GM12878 (cell line): ENCODE results near the gene DARS1. TPM values are rescaled to one million over a fixed set of nuclear protein-coding genes. Genes with fewer than 3 reads are reported as not detected.

ENCODE experiments used
- EED ChIP-seq: sonication (generic); IDR thresholded peaks from 2 replicates; pipeline ENCODE4 v1.6.1; 2016; ENCODE audit warnings: antibody characterized with exemption, low read depth
- HCFC1 ChIP-seq: fragments of 150-350 bp; IDR thresholded peaks from 2 replicates; pipeline ENCODE4 v1.6.1; 2014; ENCODE audit warnings: low read length
- HDAC6 ChIP-seq: fragments of 200-600 bp; sonication (generic); IDR thresholded peaks from one replicate; pipeline ENCODE4 v1.8.0; 2017; ENCODE audit warnings: antibody characterized with exemption; ENCODE audit not compliant: unreplicated experiment
- KLF5 ChIP-seq: fragments of 450-650 bp; IDR thresholded peaks from 2 replicates; pipeline ENCODE4 v1.6.1; 2014; ENCODE audit warnings: mild to moderate bottlenecking; ENCODE audit not compliant: partially characterized antibody
- MEF2B ChIP-seq: fragments of 450-650 bp; IDR thresholded peaks from 2 replicates; pipeline ENCODE4 v1.6.1; 2018; ENCODE audit warnings: mild to moderate bottlenecking, moderate library complexity; ENCODE audit not compliant: partially characterized antibody, poor library complexity, severe bottlenecking
- MXI1 ChIP-seq: fragments of 150-350 bp; IDR thresholded peaks from 2 replicates; pipeline ENCODE4 v1.6.1; 2011; ENCODE audit warnings: low read depth, mild to moderate bottlenecking, inconsistent platforms, low read length, improper control_type of control experiment
- NR2F1 ChIP-seq: fragments of 450-650 bp; conservative IDR thresholded peaks from 2 replicates; pipeline ENCODE4 v1.6.1; 2017; ENCODE audit warnings: mild to moderate bottlenecking
- RBBP5 ChIP-seq: fragments of 200-600 bp; sonication (generic); conservative IDR thresholded peaks from 2 replicates; pipeline ENCODE4 v1.6.1; 2016
- SPI1 ChIP-seq: IDR thresholded peaks from 2 replicates; pipeline ENCODE4 v1.6.1; 2011; ENCODE audit warnings: low read depth, mild to moderate bottlenecking, low read length, moderate library complexity, borderline replicate concordance; ENCODE audit not compliant: insufficient read depth
- STAT1 ChIP-seq: fragments of 450-650 bp; conservative IDR thresholded peaks from 2 replicates; pipeline ENCODE4 v1.6.1; 2014; ENCODE audit warnings: antibody characterized with exemption, mild to moderate bottlenecking
- SUZ12 ChIP-seq: fragments of 200-600 bp; sonication (generic); IDR thresholded peaks from one replicate; pipeline ENCODE4 v1.6.1; 2018; ENCODE audit warnings: antibody characterized with exemption, mild to moderate bottlenecking; ENCODE audit not compliant: unreplicated experiment
- TARDBP ChIP-seq: IDR thresholded peaks from 2 replicates; pipeline ENCODE4 v1.6.1; 2016; ENCODE audit warnings: borderline replicate concordance
- YY1 ChIP-seq: IDR thresholded peaks from 2 replicates; pipeline ENCODE4 v1.6.1; 2011; ENCODE audit warnings: low read depth, mild to moderate bottlenecking, low read length
- polyA plus RNA-seq, 11 experiments: library from polyadenylated mRNA; depleted of rRNA in 4 of 11; unstranded in 6 of 11; stranded (reverse) in 5 of 11; fragments of >200 nt; fragmentation: Nextera tagmentation in 4 of 11; fragmentation: Illumina TruSeq in 1 of 11; extraction: Ambion mirVana in 4 of 11; extraction: Trizol in 1 of 11; gene quantifications; 1 replicate in 1 of 11; 2 replicates in 10 of 11; pipeline versions ENCODE4 v1.2.1 to v1.2.3, GENCODE V29; 2011 to 2016; ENCODE audit warnings: inconsistent platforms in 2 of 11, missing spikeins in 2 of 11, low read depth in 1 of 11
- total RNA-seq, 4 experiments: library from RNA; depleted of rRNA in 3 of 4; stranded (reverse); fragments of >200 nt in 3 of 4; fragmentation: Illumina TruSeq in 1 of 4; extraction: Trizol in 1 of 4; gene quantifications; 2 replicates each; pipeline versions ENCODE4 v1.2.1 to v1.2.3, GENCODE V29; 2013 to 2021
- TF ChIP-seq, protein P1 (sequence below): IDR thresholded peaks from 2 replicates; pipeline ENCODE4 v1.6.1; 2011; ENCODE audit warnings: borderline replicate concordance, low read depth, mild to moderate bottlenecking, moderate library complexity, low read length; ENCODE audit not compliant: insufficient read depth, poor library complexity, severe bottlenecking
- TF ChIP-seq, protein P2 (sequence below): IDR thresholded peaks from 2 replicates; pipeline ENCODE4 v1.6.1; 2012; ENCODE audit warnings: low read depth, low read length, improper control_type of control experiment
- TF ChIP-seq, protein P3 (sequence below): IDR thresholded peaks from 2 replicates; pipeline ENCODE4 v1.6.1; 2012; ENCODE audit warnings: low read depth, low read length, improper control_type of control experiment
- TF ChIP-seq, protein P4 (sequence below): fragments of 150-350 bp; IDR thresholded peaks from 2 replicates; pipeline ENCODE4 v1.6.1; 2016; ENCODE audit warnings: low read depth, low read length
- TF ChIP-seq, protein P5 (sequence below): IDR thresholded peaks from 2 replicates; pipeline ENCODE4 v1.6.1; 2012; ENCODE audit warnings: mild to moderate bottlenecking, low read depth, low read length
- TF ChIP-seq, protein P6 (sequence below): IDR thresholded peaks from 2 replicates; pipeline ENCODE4 v1.6.1; 2011; ENCODE audit warnings: borderline replicate concordance, low read depth, mild to moderate bottlenecking, moderate library complexity, mixed read lengths, low read length; ENCODE audit not compliant: insufficient read depth; ENCODE audit errors: extremely low read length

DARS1 gene
- total and polyA plus RNA-seq, 10 of the 15 experiments (the other 5 are each of a cell fraction or from before 2014, with no cell fraction given) = 91.0 to 387 (median 137) TPM

DNA sequence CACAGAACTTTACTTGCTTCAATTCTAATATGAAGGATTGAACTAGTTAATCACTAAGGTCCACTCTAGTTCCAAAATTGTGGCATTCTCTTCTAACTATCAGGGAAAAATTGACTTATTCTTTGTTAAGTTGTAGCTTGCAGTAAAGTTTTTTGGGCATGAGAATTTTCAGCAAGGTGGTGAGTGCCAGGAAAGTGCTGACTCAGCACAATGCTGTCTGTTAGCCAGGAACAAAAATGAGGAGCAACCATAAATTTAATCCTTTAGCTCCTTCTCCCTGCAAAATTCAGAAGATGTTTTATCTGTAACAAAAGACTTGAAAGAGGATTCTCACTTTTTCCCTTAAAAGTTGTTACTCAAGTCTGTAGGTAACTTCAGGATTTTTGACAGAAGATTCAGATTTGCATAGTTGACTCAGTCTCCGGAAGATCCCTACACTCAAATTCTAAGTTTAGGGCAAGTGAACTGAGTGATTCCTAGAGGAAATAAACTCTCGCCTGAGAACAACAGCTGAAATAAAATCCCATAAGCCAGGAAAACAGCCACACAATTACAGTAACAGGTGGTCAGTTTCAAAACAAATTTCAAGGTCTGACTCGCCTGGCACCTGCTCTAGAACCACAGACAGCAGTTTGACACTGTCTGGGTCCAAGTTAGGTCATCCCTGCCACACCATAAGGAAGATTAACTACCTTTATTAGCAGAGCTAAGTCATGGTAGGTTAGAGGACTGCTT lies 20.2 kb upstream of the DARS1 start (continued):
- TF ChIP-seq, protein P1, sequence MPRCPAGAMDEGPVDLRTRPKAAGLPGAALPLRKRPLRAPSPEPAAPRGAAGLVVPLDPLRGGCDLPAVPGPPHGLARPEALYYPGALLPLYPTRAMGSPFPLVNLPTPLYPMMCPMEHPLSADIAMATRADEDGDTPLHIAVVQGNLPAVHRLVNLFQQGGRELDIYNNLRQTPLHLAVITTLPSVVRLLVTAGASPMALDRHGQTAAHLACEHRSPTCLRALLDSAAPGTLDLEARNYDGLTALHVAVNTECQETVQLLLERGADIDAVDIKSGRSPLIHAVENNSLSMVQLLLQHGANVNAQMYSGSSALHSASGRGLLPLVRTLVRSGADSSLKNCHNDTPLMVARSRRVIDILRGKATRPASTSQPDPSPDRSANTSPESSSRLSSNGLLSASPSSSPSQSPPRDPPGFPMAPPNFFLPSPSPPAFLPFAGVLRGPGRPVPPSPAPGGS = peak; percentile 40
- TF ChIP-seq SUZ12 (no peak), KLF5 (no peak), TARDBP (no peak), EED (peak; percentile 97), STAT1 (no peak), NR2F1 (peak; percentile 65), MEF2B (peak; percentile 49), SPI1 (no peak), HDAC6 (no peak), RBBP5 (no peak), YY1 (no peak), MXI1 (no peak), HCFC1 (no peak)
- TF ChIP-seq, protein P2, sequence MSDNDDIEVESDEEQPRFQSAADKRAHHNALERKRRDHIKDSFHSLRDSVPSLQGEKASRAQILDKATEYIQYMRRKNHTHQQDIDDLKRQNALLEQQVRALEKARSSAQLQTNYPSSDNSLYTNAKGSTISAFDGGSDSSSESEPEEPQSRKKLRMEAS = no peak
- TF ChIP-seq, protein P3, sequence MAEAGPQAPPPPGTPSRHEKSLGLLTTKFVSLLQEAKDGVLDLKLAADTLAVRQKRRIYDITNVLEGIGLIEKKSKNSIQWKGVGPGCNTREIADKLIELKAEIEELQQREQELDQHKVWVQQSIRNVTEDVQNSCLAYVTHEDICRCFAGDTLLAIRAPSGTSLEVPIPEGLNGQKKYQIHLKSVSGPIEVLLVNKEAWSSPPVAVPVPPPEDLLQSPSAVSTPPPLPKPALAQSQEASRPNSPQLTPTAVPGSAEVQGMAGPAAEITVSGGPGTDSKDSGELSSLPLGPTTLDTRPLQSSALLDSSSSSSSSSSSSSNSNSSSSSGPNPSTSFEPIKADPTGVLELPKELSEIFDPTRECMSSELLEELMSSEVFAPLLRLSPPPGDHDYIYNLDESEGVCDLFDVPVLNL = no peak
- TF ChIP-seq, protein P4, sequence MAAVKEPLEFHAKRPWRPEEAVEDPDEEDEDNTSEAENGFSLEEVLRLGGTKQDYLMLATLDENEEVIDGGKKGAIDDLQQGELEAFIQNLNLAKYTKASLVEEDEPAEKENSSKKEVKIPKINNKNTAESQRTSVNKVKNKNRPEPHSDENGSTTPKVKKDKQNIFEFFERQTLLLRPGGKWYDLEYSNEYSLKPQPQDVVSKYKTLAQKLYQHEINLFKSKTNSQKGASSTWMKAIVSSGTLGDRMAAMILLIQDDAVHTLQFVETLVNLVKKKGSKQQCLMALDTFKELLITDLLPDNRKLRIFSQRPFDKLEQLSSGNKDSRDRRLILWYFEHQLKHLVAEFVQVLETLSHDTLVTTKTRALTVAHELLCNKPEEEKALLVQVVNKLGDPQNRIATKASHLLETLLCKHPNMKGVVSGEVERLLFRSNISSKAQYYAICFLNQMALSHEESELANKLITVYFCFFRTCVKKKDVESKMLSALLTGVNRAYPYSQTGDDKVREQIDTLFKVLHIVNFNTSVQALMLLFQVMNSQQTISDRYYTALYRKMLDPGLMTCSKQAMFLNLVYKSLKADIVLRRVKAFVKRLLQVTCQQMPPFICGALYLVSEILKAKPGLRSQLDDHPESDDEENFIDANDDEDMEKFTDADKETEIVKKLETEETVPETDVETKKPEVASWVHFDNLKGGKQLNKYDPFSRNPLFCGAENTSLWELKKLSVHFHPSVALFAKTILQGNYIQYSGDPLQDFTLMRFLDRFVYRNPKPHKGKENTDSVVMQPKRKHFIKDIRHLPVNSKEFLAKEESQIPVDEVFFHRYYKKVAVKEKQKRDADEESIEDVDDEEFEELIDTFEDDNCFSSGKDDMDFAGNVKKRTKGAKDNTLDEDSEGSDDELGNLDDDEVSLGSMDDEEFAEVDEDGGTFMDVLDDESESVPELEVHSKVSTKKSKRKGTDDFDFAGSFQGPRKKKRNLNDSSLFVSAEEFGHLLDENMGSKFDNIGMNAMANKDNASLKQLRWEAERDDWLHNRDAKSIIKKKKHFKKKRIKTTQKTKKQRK = no peak
- TF ChIP-seq, protein P5, sequence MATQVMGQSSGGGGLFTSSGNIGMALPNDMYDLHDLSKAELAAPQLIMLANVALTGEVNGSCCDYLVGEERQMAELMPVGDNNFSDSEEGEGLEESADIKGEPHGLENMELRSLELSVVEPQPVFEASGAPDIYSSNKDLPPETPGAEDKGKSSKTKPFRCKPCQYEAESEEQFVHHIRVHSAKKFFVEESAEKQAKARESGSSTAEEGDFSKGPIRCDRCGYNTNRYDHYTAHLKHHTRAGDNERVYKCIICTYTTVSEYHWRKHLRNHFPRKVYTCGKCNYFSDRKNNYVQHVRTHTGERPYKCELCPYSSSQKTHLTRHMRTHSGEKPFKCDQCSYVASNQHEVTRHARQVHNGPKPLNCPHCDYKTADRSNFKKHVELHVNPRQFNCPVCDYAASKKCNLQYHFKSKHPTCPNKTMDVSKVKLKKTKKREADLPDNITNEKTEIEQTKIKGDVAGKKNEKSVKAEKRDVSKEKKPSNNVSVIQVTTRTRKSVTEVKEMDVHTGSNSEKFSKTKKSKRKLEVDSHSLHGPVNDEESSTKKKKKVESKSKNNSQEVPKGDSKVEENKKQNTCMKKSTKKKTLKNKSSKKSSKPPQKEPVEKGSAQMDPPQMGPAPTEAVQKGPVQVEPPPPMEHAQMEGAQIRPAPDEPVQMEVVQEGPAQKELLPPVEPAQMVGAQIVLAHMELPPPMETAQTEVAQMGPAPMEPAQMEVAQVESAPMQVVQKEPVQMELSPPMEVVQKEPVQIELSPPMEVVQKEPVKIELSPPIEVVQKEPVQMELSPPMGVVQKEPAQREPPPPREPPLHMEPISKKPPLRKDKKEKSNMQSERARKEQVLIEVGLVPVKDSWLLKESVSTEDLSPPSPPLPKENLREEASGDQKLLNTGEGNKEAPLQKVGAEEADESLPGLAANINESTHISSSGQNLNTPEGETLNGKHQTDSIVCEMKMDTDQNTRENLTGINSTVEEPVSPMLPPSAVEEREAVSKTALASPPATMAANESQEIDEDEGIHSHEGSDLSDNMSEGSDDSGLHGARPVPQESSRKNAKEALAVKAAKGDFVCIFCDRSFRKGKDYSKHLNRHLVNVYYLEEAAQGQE = no peak
- TF ChIP-seq, protein P6, sequence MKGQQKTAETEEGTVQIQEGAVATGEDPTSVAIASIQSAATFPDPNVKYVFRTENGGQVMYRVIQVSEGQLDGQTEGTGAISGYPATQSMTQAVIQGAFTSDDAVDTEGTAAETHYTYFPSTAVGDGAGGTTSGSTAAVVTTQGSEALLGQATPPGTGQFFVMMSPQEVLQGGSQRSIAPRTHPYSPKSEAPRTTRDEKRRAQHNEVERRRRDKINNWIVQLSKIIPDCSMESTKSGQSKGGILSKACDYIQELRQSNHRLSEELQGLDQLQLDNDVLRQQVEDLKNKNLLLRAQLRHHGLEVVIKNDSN = no peak
